Body of pancreas (tissue), 4 donors: ENCODE data around the gene SLX1B.
"Not testable (repeated sequence)": the region's sequence is repeated elsewhere in the genome, so short reads cannot be mapped to it uniquely, and the experiment has no call there.

Experiments
- POLR2A ChIP-seq, 3 donors: fragments of 450-650 bp; IDR thresholded peaks; one replicate each; pipeline ENCODE4 v1.6.1; 2016; ENCODE audit warnings: antibody characterized with exemption in 3 of 3, mild to moderate bottlenecking in 2 of 3
- TF ChIP-seq, protein P1 (sequence below), 7 experiments: fragments of 450-650 bp in 4 of 7; fragments of 200-600 bp in 3 of 7; sonication (generic) in 3 of 7; IDR thresholded peaks; one replicate each; pipeline ENCODE4 v1.5.1; 2016 to 2019; ENCODE audit warnings: antibody characterized with exemption in 7 of 7

- TF ChIP-seq, protein P1, sequence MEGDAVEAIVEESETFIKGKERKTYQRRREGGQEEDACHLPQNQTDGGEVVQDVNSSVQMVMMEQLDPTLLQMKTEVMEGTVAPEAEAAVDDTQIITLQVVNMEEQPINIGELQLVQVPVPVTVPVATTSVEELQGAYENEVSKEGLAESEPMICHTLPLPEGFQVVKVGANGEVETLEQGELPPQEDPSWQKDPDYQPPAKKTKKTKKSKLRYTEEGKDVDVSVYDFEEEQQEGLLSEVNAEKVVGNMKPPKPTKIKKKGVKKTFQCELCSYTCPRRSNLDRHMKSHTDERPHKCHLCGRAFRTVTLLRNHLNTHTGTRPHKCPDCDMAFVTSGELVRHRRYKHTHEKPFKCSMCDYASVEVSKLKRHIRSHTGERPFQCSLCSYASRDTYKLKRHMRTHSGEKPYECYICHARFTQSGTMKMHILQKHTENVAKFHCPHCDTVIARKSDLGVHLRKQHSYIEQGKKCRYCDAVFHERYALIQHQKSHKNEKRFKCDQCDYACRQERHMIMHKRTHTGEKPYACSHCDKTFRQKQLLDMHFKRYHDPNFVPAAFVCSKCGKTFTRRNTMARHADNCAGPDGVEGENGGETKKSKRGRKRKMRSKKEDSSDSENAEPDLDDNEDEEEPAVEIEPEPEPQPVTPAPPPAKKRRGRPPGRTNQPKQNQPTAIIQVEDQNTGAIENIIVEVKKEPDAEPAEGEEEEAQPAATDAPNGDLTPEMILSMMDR (IDR thresholded peaks at IDR 0.05): not testable (repeated sequence)
- TF ChIP-seq POLR2A (IDR thresholded peaks at IDR 0.05): not testable (repeated sequence)
Measured at GRCh38 chr16:29506308-29506707, 52.0 kb downstream of the SLX1B start, which contains the start of gene NPIPB12.
